HEK293 (cell line): ENCODE results near the gene TTC32.
"Not testable (repeated sequence)": the region's sequence is repeated elsewhere in the genome, so short reads cannot be mapped to it uniquely, and the experiment has no call there.

ENCODE experiments used
- CTCF ChIP-seq: fragments of 450-650 bp; formaldehyde crosslinking; IDR thresholded peaks from 2 replicates; pipeline ENCODE4 v1.5.1; 2016; ENCODE audit warnings: missing biosample characterization, missing genetic modification characterization
- GLIS1 ChIP-seq: fragments of 450-650 bp; formaldehyde crosslinking; IDR thresholded peaks from 2 replicates; pipeline ENCODE4 v1.5.1; 2016; ENCODE audit warnings: missing biosample characterization, missing genetic modification characterization
- KLF9 ChIP-seq: fragments of 450-650 bp; formaldehyde crosslinking; IDR thresholded peaks from 2 replicates; pipeline ENCODE4 v1.5.1; 2016; ENCODE audit warnings: missing biosample characterization, missing genetic modification characterization, low read depth
- REST ChIP-seq: fragments of 450-650 bp; formaldehyde crosslinking; IDR thresholded peaks from 2 replicates; pipeline ENCODE4 v1.5.1; 2016; ENCODE audit warnings: missing biosample characterization, missing genetic modification characterization
- YY1 ChIP-seq: fragments of 450-650 bp; formaldehyde crosslinking; IDR thresholded peaks from 2 replicates; pipeline ENCODE4 v1.5.1; 2018; ENCODE audit warnings: missing biosample characterization, missing genetic modification characterization
- ZBTB11 ChIP-seq: fragments of 450-650 bp; formaldehyde crosslinking; conservative IDR thresholded peaks from 2 replicates; pipeline ENCODE4 v1.5.1; 2016; ENCODE audit warnings: low read depth, missing biosample characterization, missing genetic modification characterization
- ZBTB49 ChIP-seq: fragments of 450-650 bp; formaldehyde crosslinking; IDR thresholded peaks from 2 replicates; pipeline ENCODE4 v1.5.1; 2016; ENCODE audit warnings: missing biosample characterization, missing genetic modification characterization, low read depth
- ZNF121 ChIP-seq: fragments of 450-650 bp; formaldehyde crosslinking; IDR thresholded peaks from 2 replicates; pipeline ENCODE4 v1.5.1; 2016; ENCODE audit warnings: missing biosample characterization, missing genetic modification characterization
- ZNF140 ChIP-seq: fragments of 450-650 bp; formaldehyde crosslinking; IDR thresholded peaks from 2 replicates; pipeline ENCODE4 v1.5.1; 2016; ENCODE audit warnings: missing biosample characterization, missing genetic modification characterization
- ZNF202 ChIP-seq: fragments of 450-650 bp; formaldehyde crosslinking; IDR thresholded peaks from 2 replicates; pipeline ENCODE4 v1.5.1; 2016; ENCODE audit warnings: missing biosample characterization, missing genetic modification characterization, borderline replicate concordance
- ZNF292 ChIP-seq: fragments of 450-650 bp; formaldehyde crosslinking; IDR thresholded peaks from 2 replicates; pipeline ENCODE4 v1.5.1; 2016; ENCODE audit warnings: low read depth, missing biosample characterization, missing genetic modification characterization, borderline replicate concordance
- ZNF391 ChIP-seq: fragments of 450-650 bp; formaldehyde crosslinking; IDR thresholded peaks from 2 replicates; pipeline ENCODE4 v1.5.1; 2016; ENCODE audit warnings: low read depth, missing biosample characterization, missing genetic modification characterization, borderline replicate concordance
- ZNF518A ChIP-seq: fragments of 450-650 bp; formaldehyde crosslinking; conservative IDR thresholded peaks from 2 replicates; pipeline ENCODE4 v1.5.1; 2016; ENCODE audit warnings: low read depth, missing biosample characterization, missing genetic modification characterization

- not testable (repeated sequence) for TF ChIP-seq ZNF140 (tag by site-specific recombination); YY1; ZNF202 (tag by site-specific recombination); CTCF (tag by site-specific recombination); GLIS1 (tag by site-specific recombination); REST (tag by site-specific recombination); ZNF391 (tag by site-specific recombination); ZBTB11 (tag by site-specific recombination); ZNF518A (tag by site-specific recombination); ZNF292 (tag by site-specific recombination); ZNF121; KLF9 (tag by site-specific recombination); ZBTB49 (tag by site-specific recombination)
Measured at GRCh38 chr2:19922188-19922587, 20.4 kb upstream of the TTC32 start.
